Neural progenitor cell (in vitro differentiated cells): ENCODE measurements around the gene OSTN.

Experiments
- CTCF ChIP-seq: fragments of 200-600 bp; sonication (generic); IDR thresholded peaks from 2 replicates; pipeline ENCODE4 v1.5.1; 2017; ENCODE audit warnings: antibody characterized with exemption, mild to moderate bottlenecking
- EZH2 ChIP-seq: fragments of 200-600 bp; sonication (generic); IDR thresholded peaks from 2 replicates; pipeline ENCODE4 v1.6.1; 2017; ENCODE audit warnings: antibody characterized with exemption, mild to moderate bottlenecking, moderate library complexity
- EZH2phosphoT487 ChIP-seq: fragments of 200-600 bp; sonication (generic); IDR thresholded peaks from 2 replicates; pipeline ENCODE4 v1.6.1; 2017; ENCODE audit warnings: antibody characterized with exemption

DNA sequence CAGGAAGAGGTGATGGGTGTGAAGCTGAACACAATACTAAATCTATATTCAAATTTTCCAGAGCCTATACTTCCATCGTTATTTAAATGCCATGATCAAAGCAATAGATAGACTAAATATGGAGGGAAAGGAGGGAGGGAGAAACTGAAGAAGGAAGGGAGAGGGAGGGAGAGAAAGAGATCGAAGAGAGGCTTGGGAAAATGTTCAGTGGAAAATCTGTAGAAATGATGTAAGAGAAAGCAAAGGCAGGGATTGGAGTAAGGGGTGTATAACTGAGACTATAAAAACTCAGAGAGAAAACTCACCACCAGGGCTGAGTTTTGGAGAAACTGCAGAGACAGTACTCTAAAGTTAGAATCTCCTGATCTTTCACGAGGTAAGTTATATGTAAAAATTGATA is at the start of gene OSTN:
- TF ChIP-seq CTCF (no peak), EZH2 (no peak), EZH2phosphoT487 (no peak)
